ENCODE results near the gene BBS2. TPM values are rescaled to one million over a fixed set of nuclear protein-coding genes. Genes with fewer than 3 reads are reported as not detected.

The BBS2 gene
- total and polyA plus RNA-seq, 2 of the 4 experiments (the other 2 are of a cell fraction): 18.6 to 32.3 TPM

GRCh38 chr16:56549161-56549560 is 29.3 kb upstream of the BBS2 start:
- peaks cover 11% of the 10 kb centered on the region for H3K4me1 ChIP-seq (ENCODE audit: control insufficient read depth, insufficient read depth, low read length)
- intact Hi-C loops (cut with micrococcal nuclease): no loop called here
- no peak overlapping the region for H3K9ac ChIP-seq (ENCODE audit: low read depth, low read length)
- no peak overlapping the region for H2BK20ac ChIP-seq (ENCODE audit: low read depth, low read length)
- H3K27me3 ChIP-seq (ENCODE audit: control insufficient read depth, insufficient read depth, low read length): peaks cover 6% of the 10 kb centered on the region
- H2AK5ac ChIP-seq (ENCODE audit: low read depth, low read length): no peak overlapping the region; the same call in 1 of the 2 replicates
- no peak overlapping the region for H2BK120ac ChIP-seq (ENCODE audit: low read depth, low read length)
- ATAC-seq (ENCODE audit: low read depth) (no peak), DNase-seq (no peak)
- dilution Hi-C loops (cut with HindIII; ENCODE audit: low sequenced_read_pairs, unreplicated experiment): no loop called here
- no peaks in the 10 kb centered on the region for H4K20me1 ChIP-seq (ENCODE audit: insufficient read depth, low read length)
- CTCF ChIA-PET: no interaction called here
- POLR2A ChIA-PET (ENCODE audit: unreplicated experiment): no interaction called here
- no peak overlapping the region for H2BK5ac ChIP-seq (ENCODE audit: low read depth, low read length, poor library complexity, severe bottlenecking)
- no peaks in the 10 kb centered on the region for H3K79me1 ChIP-seq (ENCODE audit: low read depth in 1 of 2, low read length in 2 of 2)
- no peaks in the 10 kb centered on the region for H3K36me3 ChIP-seq (ENCODE audit: control insufficient read depth, insufficient read depth, low read length)
- H3K18ac ChIP-seq (ENCODE audit: low read depth, low read length): no peak overlapping the region
- BruUV-seq (replicated peaks): no TSS peak
- in situ Hi-C loops (cut with MboI; ENCODE audit: low sequenced_read_pairs): loop anchor here (10.0 kb wide), 1 partner anchor 64 kb away; no protein-coding TSS in a partner anchor
- H3K4me2 ChIP-seq (ENCODE audit: low read depth, low read length): no peak overlapping the region
- no peak for TF ChIP-seq CEBPB (IDR thresholded peaks at IDR 0.05; ENCODE audit: low read depth, low read length)
- TF ChIP-seq RAD21 (IDR thresholded peaks at IDR 0.05; ENCODE audit: low read length): no peak
- no peak for TF ChIP-seq SMC3 (IDR thresholded peaks at IDR 0.05; ENCODE audit: low read depth, low read length)
- TF ChIP-seq RFX5 (IDR thresholded peaks at IDR 0.05; ENCODE audit: low read depth, low read length): no peak
- TF ChIP-seq MXI1 (IDR thresholded peaks at IDR 0.05; ENCODE audit: borderline replicate concordance, low read depth, low read length): no peak
- TF ChIP-seq RCOR1 (IDR thresholded peaks at IDR 0.05; ENCODE audit: insufficient replicate concordance, low read length): no peak
- TF ChIP-seq POLR2A (IDR thresholded peaks at IDR 0.05; ENCODE audit: low read depth, low read length): no peak
- TF ChIP-seq MAZ (IDR thresholded peaks at IDR 0.05; ENCODE audit: borderline replicate concordance, low read depth, low read length): no peak
- TF ChIP-seq FOS (IDR thresholded peaks at IDR 0.05; ENCODE audit: low read depth, low read length): no peak
- no peak for TF ChIP-seq MAFK (IDR thresholded peaks at IDR 0.05; ENCODE audit: low read depth, low read length)
- no peak for TF ChIP-seq CTCF (conservative IDR thresholded peaks at IDR 0.05; ENCODE audit: low read depth, low read length)
- H3K27ac ChIP-seq (ENCODE audit: insufficient read depth, low read length): no peak overlapping the region
- no peak overlapping the region for H4K5ac ChIP-seq (ENCODE audit: low read depth, low read length)
- no peak overlapping the region for H3K4ac ChIP-seq (ENCODE audit: low read depth, low read length)
- no peak overlapping the region for H3K23ac ChIP-seq (ENCODE audit: low read depth, low read length)
- H4K8ac ChIP-seq (ENCODE audit: low read depth in 2 of 2, low read length in 2 of 2): no peak overlapping the region
- H3K56ac ChIP-seq (ENCODE audit: extremely low read depth, insufficient read depth, low read length): no peak overlapping the region
- H3K4me3 ChIP-seq (ENCODE audit: insufficient read depth, low read depth, low read length): no peak overlapping the region
- H3K14ac ChIP-seq (replicated peaks; ENCODE audit: low read depth, low read length): no peak overlapping the region
- H2AK9ac ChIP-seq (replicated peaks; ENCODE audit: low read depth, low read length, poor library complexity): no peak overlapping the region
- no peak overlapping the region for H4K91ac ChIP-seq (ENCODE audit: insufficient read depth, low read depth, low read length)
- no peaks in the 10 kb centered on the region; the same call in 1 of the 2 replicates for H3K9me1 ChIP-seq (ENCODE audit: insufficient read depth, low read length)
- H2AFZ ChIP-seq (replicated peaks; ENCODE audit: low read length, poor library complexity): no peak overlapping the region
- H3K9me3 ChIP-seq (ENCODE audit: control insufficient read depth, insufficient read depth, low read length): no peaks in the 10 kb centered on the region
- H2BK15ac ChIP-seq (ENCODE audit: low read depth, low read length): no peak overlapping the region
